Hematopoietic multipotent progenitor cell (in vitro differentiated cells): ENCODE results near the gene NR6A1. TPM values are rescaled to one million over a fixed set of nuclear protein-coding genes. Genes with fewer than 3 reads are reported as not detected.

Source experiments
- DNase-seq, 3 donors: peaks; one replicate each; pipeline ENCODE4 v3.0.0-alpha.2; 2011 to 2015; ENCODE audit warnings: low read depth in 2 of 3, low spot score in 2 of 3
- small RNA-seq: library from RNA; depleted of rRNA; stranded (forward); fragments of <200 nt; gene quantifications from one replicate; pipeline ENCODE3, GENCODE V24; 2012
- total RNA-seq: library from RNA; depleted of rRNA; stranded (reverse); fragments of >200 nt; gene quantifications from one replicate; pipeline ENCODE4 v1.2.3, GENCODE V29; 2012

Gene NR6A1
- total RNA-seq, 1 donor = 9.4 TPM

GRCh38 chr9:124468061-124468740 is 302.9 kb downstream of the NR6A1 start:
- peak in 1 of 3 donors; percentile 45 for DNase-seq

GRCh38 chr9:124467410-124468060 is 303.6 kb downstream of the NR6A1 start:
- DNase-seq = no peak

Small RNAs within 50 kb of the gene (small RNA-seq; reads per million reads assigned to genes)
- gene MIR181A2 (172 reads per million, percentile 98 among the genes with 10 or more reads in this experiment), gene MIR181B2 (227 reads per million, percentile 98 among the genes with 10 or more reads in this experiment), gene RN7SL302P (not detected)

Other genes starting within 250 kb of the NR6A1 start
- 1.9 TPM for gene OLFML2A, start 5.8 kb upstream of the NR6A1 start, total RNA-seq
- not detected for gene WDR38, start 82.1 kb upstream of the NR6A1 start, total RNA-seq
- 1,783 TPM for gene RPL35, start 90.6 kb upstream of the NR6A1 start, total RNA-seq
- gene ARPC5L, start 90.8 kb upstream of the NR6A1 start, total RNA-seq = 13.5 TPM
- 7.5 TPM for gene GOLGA1, start 169.8 kb upstream of the NR6A1 start, total RNA-seq